Measurements from ENCODE around the gene AOAH.

DNA sequence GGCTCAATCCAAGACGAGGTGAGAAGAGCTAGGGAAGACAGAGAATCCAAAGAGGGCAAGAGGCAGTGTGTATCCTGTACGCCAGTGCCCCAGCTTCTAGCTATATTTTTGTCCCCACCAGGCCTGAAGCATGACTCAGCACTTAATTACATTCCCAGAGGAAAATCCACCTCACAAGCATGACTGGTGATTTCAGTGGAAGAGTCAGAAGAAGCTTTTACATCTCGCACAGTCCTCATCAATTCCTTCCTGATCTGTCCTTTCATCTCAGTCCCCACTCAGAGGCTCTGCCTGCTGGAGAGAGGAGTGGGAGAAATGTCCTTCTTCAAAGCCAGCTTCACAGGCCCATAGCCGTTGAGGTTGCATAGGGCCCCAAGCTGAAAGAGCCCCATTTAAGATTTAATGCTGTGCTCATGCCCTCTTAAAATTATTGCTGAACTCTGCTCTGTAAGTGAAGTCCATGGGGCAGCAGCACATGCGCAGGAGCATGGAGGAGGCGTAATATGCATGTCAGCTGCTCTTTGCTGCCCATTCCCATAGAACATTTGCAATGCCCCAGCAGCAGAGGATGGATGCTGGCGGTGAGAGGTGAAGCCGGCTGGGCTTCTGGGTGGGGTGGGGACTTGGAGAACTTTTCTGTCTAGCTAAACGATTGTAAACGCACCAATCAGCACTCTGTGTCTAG lies 39.0 kb upstream of the AOAH start:
- TF ChIP-seq CTCF (IDR thresholded peaks at IDR 0.05 in 4 of 5, conservative IDR thresholded peaks at IDR 0.05 in 1 of 5): no peak
- no peak for TF ChIP-seq POLR2A (IDR thresholded peaks at IDR 0.05)
